Measurements from ENCODE around the gene ARTN. TPM values are rescaled to one million over a fixed set of nuclear protein-coding genes. Genes with fewer than 3 reads are reported as not detected.

The ARTN gene
- total RNA-seq, 1 experiment from 2014 or later = 17.4 TPM

DNA sequence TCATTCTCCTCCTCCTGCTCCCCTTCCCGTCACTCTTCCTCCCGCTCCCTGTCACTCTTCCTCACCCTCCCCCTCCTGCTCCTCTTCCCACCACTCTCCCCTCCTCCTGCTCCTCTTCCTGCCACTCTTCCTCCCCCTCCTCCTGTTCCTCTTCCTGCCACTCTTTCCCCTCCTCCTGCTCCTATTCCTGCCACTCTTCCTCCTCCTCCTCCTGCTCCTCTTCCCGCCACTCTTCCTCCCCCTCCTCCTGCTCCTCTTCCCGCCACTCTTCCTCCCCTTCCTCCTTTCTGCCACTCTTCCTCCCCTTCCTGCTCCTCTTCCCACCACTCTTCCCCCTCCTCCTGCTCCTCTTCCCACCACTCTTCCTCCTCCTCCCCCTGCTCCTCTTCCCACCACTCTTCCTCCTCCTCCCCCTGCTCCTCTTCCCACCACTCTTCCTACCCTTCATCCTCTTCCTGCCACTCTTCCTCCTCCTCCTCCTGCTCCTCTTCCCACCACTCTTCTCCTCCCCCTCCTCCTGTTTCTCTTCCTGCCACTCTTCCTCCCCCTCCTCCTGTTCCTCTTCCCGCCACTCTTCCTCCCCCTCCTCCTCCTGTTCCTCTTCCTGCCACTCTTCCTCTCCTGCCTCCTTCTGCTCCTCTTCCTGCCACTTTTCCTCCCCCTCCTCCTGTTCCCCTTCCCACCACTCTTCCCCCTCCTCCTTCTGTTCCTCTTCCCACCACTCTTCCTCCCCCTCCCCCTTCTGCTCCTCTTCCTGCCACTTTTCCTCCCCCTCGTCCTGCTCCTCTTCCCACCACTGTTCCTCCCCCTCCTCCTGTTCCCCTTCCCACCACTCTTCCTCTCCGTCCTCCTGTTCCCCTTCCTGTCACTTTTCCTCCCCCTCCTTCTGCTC is 28.7 kb upstream of the ARTN start:
- intact Hi-C loops (cut with micrococcal nuclease; ENCODE audit: unreplicated experiment) = no loop called here

GRCh38 chr1:43908226-43908625 is 25.4 kb upstream of the ARTN start:
- Histone ChIP-seq H3K27me3 (ENCODE audit: insufficient read depth, low read depth) (no peaks in the 10 kb centered on the region), H4K20me1 (ENCODE audit: insufficient read depth) (no peaks in the 10 kb centered on the region), H3K36me3 (ENCODE audit: low read depth) (no peaks in the 10 kb centered on the region), H3K9me2 (ENCODE audit: insufficient read depth) (no peaks in the 10 kb centered on the region), H3K27ac (no peak overlapping the region), H3F3A (ENCODE audit: insufficient read depth, low read depth) (no peaks in the 10 kb centered on the region), H3K4me2 (no peak overlapping the region), H2AFZ (no peak overlapping the region), H3K4me3 (no peak overlapping the region), H3K79me2 (ENCODE audit: low read depth) (no peaks in the 10 kb centered on the region), H3K9me3 (ENCODE audit: insufficient read depth, low read depth) (no peaks in the 10 kb centered on the region), H3K4me1 (replicated peaks; ENCODE audit: insufficient read depth) (no peaks in the 10 kb centered on the region)
- no peak for DNase-seq
- TF ChIP-seq EZH2 (IDR thresholded peaks at IDR 0.05; ENCODE audit: low read depth) = no peak
- TF ChIP-seq, protein P1, sequence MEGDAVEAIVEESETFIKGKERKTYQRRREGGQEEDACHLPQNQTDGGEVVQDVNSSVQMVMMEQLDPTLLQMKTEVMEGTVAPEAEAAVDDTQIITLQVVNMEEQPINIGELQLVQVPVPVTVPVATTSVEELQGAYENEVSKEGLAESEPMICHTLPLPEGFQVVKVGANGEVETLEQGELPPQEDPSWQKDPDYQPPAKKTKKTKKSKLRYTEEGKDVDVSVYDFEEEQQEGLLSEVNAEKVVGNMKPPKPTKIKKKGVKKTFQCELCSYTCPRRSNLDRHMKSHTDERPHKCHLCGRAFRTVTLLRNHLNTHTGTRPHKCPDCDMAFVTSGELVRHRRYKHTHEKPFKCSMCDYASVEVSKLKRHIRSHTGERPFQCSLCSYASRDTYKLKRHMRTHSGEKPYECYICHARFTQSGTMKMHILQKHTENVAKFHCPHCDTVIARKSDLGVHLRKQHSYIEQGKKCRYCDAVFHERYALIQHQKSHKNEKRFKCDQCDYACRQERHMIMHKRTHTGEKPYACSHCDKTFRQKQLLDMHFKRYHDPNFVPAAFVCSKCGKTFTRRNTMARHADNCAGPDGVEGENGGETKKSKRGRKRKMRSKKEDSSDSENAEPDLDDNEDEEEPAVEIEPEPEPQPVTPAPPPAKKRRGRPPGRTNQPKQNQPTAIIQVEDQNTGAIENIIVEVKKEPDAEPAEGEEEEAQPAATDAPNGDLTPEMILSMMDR (conservative IDR thresholded peaks at IDR 0.05) = no peak
- ChIA-PET CTCF (no interaction called here), POLR2A (ENCODE audit: unreplicated experiment) (no interaction called here)
- no TSS peak for BruUV-seq (replicated peaks)
- intact Hi-C loops (cut with micrococcal nuclease; ENCODE audit: unreplicated experiment) = no loop called here

More for the DNA sequence above, 28.7 kb upstream of the ARTN start:
- Histone ChIP-seq H2AFZ (no peak overlapping the region), H3K27ac (no peak overlapping the region), H3F3A (ENCODE audit: insufficient read depth, low read depth) (no peaks in the 10 kb centered on the region), H3K79me2 (ENCODE audit: low read depth) (no peaks in the 10 kb centered on the region), H4K20me1 (ENCODE audit: insufficient read depth) (no peaks in the 10 kb centered on the region), H3K9me3 (ENCODE audit: insufficient read depth, low read depth) (no peaks in the 10 kb centered on the region), H3K4me1 (replicated peaks; ENCODE audit: insufficient read depth) (no peaks in the 10 kb centered on the region), H3K4me2 (no peak overlapping the region), H3K36me3 (ENCODE audit: low read depth) (no peaks in the 10 kb centered on the region), H3K9me2 (ENCODE audit: insufficient read depth) (no peaks in the 10 kb centered on the region), H3K4me3 (no peak overlapping the region), H3K27me3 (ENCODE audit: insufficient read depth, low read depth) (no peaks in the 10 kb centered on the region)
- BruUV-seq (replicated peaks) = no TSS peak
- DNase-seq = no peak
- POLR2A ChIA-PET (ENCODE audit: unreplicated experiment) = no interaction called here
- CTCF ChIA-PET = no interaction called here
- TF ChIP-seq EZH2 (IDR thresholded peaks at IDR 0.05; ENCODE audit: low read depth) = no peak
- TF ChIP-seq, protein P1 (conservative IDR thresholded peaks at IDR 0.05) = no peak

DNA sequence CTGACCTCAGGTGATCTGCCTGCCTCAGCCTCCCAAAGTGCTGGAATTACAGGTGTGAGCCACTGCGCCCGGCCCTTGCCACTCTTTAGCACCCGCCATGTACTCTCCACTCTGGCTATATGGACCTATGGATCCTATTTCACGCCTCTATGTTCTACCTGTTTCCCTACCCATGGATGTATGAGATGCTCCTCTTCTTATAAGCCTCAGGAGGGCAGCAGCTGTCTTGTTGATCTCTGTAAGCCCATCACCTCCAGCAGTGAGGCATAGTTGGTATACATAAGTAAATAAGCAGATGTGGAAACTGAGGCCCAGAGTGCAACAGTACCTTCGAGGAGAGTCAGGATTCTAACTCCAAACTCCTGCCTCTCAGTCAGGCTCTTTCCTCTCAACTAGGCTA is 24.7 kb upstream of the ARTN start:
- Histone ChIP-seq H3K4me3 (no peak overlapping the region), H3K79me2 (ENCODE audit: low read depth) (no peaks in the 10 kb centered on the region), H2AFZ (no peak overlapping the region), H3K27ac (no peak overlapping the region), H3K36me3 (ENCODE audit: low read depth) (no peaks in the 10 kb centered on the region), H3K27me3 (ENCODE audit: insufficient read depth, low read depth) (no peaks in the 10 kb centered on the region), H3K9me2 (ENCODE audit: insufficient read depth) (no peaks in the 10 kb centered on the region), H3K9me3 (ENCODE audit: insufficient read depth, low read depth) (no peaks in the 10 kb centered on the region), H3K4me1 (replicated peaks; ENCODE audit: insufficient read depth) (no peaks in the 10 kb centered on the region), H3F3A (ENCODE audit: insufficient read depth, low read depth) (no peaks in the 10 kb centered on the region), H3K4me2 (no peak overlapping the region), H4K20me1 (ENCODE audit: insufficient read depth) (no peaks in the 10 kb centered on the region)
- DNase-seq = no peak
- no TSS peak for BruUV-seq (replicated peaks)
- TF ChIP-seq, protein P1 (conservative IDR thresholded peaks at IDR 0.05) = 0 out of 2 replicates have a peak, but pooled peaks have one; percentile 36
- TF ChIP-seq EZH2 (IDR thresholded peaks at IDR 0.05; ENCODE audit: low read depth) = no peak
- CTCF ChIA-PET = no interaction called here
- POLR2A ChIA-PET (ENCODE audit: unreplicated experiment) = no interaction called here
- intact Hi-C loops (cut with micrococcal nuclease; ENCODE audit: unreplicated experiment) = no loop called here
